ENCODE data around the gene PPP1R3D.

DNA sequence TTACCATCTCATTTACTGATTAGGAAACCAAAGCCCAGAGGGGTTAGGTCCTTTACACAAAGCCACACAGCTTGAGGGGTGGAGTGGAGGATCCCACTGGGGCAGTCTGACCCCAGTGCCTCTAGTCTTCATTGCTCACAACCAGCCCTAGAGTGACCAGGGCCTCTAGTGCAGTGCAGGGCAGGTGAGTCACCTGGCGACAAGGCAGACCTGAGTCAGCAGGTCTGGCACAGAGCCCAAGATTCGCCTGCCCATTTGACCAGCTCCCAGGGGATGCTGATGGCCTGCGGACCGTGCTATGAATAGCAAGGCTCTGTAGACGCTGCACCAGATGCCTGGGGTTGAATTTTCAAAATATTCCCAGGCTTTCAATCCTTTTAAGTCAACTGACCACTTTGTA is 48.0 kb upstream of the PPP1R3D start:
- TF ChIP-seq CTCF (IDR thresholded peaks at IDR 0.05; ENCODE audit: low read length) (no peak), EZH2 (IDR thresholded peaks at IDR 0.05; ENCODE audit: borderline replicate concordance, low read length) (no peak)
